Endothelial cell (in vitro differentiated cells): ENCODE results near the gene NETO1. TPM values are rescaled to one million over a fixed set of nuclear protein-coding genes. Genes with fewer than 3 reads are reported as not detected.

ENCODE experiments used
- DNase-seq: peaks from one replicate; pipeline ENCODE4 v3.0.0; 2021; ENCODE audit warnings: low spot score
- H3K27ac Mint-ChIP-seq: one replicate; pipeline ENCODE4 v1.8.0; 2021; ENCODE audit warnings: mixed read lengths, inconsistent platforms; ENCODE audit not compliant: unreplicated experiment
- H3K27me3 Mint-ChIP-seq: one replicate; pipeline ENCODE4 v1.8.0; 2021; ENCODE audit warnings: mild to moderate bottlenecking, moderate library complexity, mixed read lengths, inconsistent platforms; ENCODE audit not compliant: unreplicated experiment
- H3K36me3 Mint-ChIP-seq: one replicate; pipeline ENCODE4 v1.8.0; 2021; ENCODE audit warnings: mild to moderate bottlenecking, low read depth, mixed read lengths, inconsistent platforms; ENCODE audit not compliant: unreplicated experiment
- H3K4me1 Mint-ChIP-seq: one replicate; pipeline ENCODE4 v1.8.0; 2021; ENCODE audit warnings: mild to moderate bottlenecking, mixed read lengths, inconsistent platforms; ENCODE audit not compliant: unreplicated experiment
- H3K4me3 Mint-ChIP-seq: one replicate; pipeline ENCODE4 v1.8.0; 2021; ENCODE audit warnings: mild to moderate bottlenecking, mixed read lengths, inconsistent platforms; ENCODE audit not compliant: unreplicated experiment
- H3K9me3 Mint-ChIP-seq: one replicate; pipeline ENCODE4 v1.8.0; 2021; ENCODE audit warnings: mixed read lengths, inconsistent platforms; ENCODE audit not compliant: unreplicated experiment
- total RNA-seq: library from RNA; stranded (reverse); fragmentation: NEBNext Ultra II Directional; extraction: Animal tissue kit (Norgen Biotek cat#: 25700); gene quantifications from one replicate; pipeline ENCODE4 v1.2.1, GENCODE V29; 2021; ENCODE audit not compliant: unreplicated experiment
- TF ChIP-seq, protein P1 (sequence below): fragments of 200-600 bp; sonication (generic); IDR thresholded peaks from one replicate; pipeline ENCODE4 v1.5.0; 2021; ENCODE audit warnings: antibody characterized with exemption; ENCODE audit not compliant: unreplicated experiment

The NETO1 gene
- total RNA-seq, 1 donor from 2014 or later: 12.8 TPM

DNA sequence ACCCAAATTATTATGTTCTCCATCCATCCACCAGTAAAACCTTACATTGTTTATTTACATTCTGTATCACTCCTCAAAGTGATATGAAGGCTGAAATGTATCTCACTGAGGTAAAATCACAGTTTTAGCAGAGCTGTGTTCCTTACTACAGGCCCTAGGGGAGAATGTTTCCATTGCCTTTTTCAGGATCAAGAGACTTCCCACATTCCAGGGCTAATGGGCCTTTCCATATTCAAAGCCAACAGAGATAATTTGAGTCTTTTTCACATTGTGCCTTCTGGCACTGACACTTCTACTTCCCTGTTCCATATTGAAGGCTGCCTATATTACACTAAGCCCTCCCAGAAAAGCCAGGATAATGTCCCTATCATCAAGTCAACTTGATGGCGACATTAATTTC lies 20.0 kb downstream of the NETO1 start:
- Mint-ChIP-seq H3K4me3 (no peak overlapping the region), H3K4me1 (no peaks in the 10 kb centered on the region)

DNA sequence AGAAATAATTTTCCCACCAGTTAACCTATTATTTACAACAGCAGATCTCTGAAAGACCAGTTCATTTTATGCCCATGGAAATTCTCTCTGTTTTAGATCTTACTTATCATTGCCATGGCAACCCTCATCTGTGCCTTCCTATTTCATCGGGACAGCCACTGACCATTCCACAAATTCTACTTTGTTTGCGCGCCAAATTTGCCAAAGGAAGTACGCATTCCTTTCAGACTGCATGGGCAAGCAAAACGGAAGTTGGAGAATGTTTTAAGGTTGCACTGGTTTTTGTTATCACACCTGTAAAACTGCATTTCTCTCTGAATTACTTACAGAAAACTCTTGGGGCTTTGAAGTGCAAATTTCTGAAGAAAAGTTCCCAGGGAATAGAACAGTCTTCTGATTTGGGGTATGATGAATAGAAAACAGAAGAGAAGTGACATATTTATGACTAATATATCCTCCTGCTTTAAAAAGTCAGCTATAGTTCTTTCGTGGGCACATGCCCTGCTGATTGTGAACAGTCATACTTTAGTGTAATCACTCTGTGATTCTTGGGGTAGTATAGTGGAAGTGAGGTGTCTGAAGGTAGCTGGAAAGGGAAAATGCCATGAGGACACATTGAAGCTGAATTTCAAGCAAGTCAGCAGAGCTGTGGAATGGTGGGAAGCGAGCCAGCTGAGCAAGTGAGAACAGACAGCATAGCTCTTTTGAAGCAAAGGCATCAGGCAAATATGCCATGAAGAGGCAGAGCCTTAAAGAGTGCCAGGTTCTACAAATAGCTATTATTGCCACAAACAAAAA lies 20.9 kb downstream of the NETO1 start:
- H3K4me1 Mint-ChIP-seq: no peaks in the 10 kb centered on the region
- TF ChIP-seq, protein P1, sequence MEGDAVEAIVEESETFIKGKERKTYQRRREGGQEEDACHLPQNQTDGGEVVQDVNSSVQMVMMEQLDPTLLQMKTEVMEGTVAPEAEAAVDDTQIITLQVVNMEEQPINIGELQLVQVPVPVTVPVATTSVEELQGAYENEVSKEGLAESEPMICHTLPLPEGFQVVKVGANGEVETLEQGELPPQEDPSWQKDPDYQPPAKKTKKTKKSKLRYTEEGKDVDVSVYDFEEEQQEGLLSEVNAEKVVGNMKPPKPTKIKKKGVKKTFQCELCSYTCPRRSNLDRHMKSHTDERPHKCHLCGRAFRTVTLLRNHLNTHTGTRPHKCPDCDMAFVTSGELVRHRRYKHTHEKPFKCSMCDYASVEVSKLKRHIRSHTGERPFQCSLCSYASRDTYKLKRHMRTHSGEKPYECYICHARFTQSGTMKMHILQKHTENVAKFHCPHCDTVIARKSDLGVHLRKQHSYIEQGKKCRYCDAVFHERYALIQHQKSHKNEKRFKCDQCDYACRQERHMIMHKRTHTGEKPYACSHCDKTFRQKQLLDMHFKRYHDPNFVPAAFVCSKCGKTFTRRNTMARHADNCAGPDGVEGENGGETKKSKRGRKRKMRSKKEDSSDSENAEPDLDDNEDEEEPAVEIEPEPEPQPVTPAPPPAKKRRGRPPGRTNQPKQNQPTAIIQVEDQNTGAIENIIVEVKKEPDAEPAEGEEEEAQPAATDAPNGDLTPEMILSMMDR: no peak
- H3K4me3 Mint-ChIP-seq: no peak overlapping the region
- H3K36me3 Mint-ChIP-seq: peaks cover 5% of the 10 kb centered on the region
- peaks cover 2% of the 10 kb centered on the region for H3K27me3 Mint-ChIP-seq
- no peak overlapping the region for H3K27ac Mint-ChIP-seq
- DNase-seq: no peak
- no peaks in the 10 kb centered on the region for H3K9me3 Mint-ChIP-seq

More for the DNA sequence above, 20.0 kb downstream of the NETO1 start:
- Mint-ChIP-seq H3K27me3 (peaks cover 2% of the 10 kb centered on the region), H3K36me3 (peaks cover 5% of the 10 kb centered on the region), H3K9me3 (no peaks in the 10 kb centered on the region), H3K27ac (no peak overlapping the region)
- TF ChIP-seq, protein P1: no peak
- DNase-seq: no peak

DNA sequence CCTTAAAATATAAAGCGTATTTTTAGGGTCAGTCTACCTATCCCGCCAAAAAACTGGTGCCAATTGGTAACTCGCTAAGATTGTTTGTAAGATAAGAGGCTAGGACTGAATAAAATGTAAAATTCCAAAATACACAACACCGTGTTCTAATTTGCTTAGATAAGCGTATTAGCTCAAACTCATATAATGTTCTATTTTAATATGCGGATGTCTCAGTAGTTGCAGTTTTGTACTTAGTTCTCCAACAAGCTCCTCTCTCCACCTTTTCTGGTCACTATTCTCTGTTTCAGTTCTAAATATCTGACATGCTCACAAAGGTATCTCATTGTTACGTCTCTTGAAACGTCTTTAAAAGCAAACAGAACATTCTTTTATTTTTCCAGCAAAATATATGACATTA lies 24.0 kb downstream of the NETO1 start:
- Mint-ChIP-seq H3K9me3 (no peaks in the 10 kb centered on the region), H3K27ac (no peak overlapping the region), H3K36me3 (no peaks in the 10 kb centered on the region), H3K4me3 (no peak overlapping the region), H3K27me3 (no peaks in the 10 kb centered on the region), H3K4me1 (peaks cover 3% of the 10 kb centered on the region)
- TF ChIP-seq, protein P1: no peak
- DNase-seq: no peak

DNA sequence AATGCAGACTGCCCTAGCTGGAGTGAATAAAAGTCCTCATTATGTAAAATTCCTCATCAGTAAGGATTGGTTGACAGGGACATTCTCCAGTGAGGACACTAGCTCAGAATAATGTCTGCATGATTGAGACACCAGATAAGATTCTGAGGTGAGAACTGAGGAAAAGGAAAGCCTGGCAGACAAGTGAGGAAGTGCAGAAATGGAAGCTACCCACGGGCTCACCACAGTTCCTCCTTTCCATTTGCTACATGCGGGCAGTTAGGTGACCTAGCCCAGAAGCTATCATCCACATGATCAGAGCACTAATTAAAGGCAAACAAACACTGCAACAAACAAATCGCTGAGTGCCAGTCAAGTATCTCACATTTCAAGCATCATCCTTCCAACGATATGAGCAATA lies 27.7 kb downstream of the NETO1 start:
- no peak overlapping the region for H3K27ac Mint-ChIP-seq
- no peak for DNase-seq
- peaks cover 3% of the 10 kb centered on the region for H3K4me1 Mint-ChIP-seq
- H3K27me3 Mint-ChIP-seq: no peaks in the 10 kb centered on the region
- TF ChIP-seq, protein P1: no peak
- no peaks in the 10 kb centered on the region for H3K36me3 Mint-ChIP-seq
- no peak overlapping the region for H3K4me3 Mint-ChIP-seq
- H3K9me3 Mint-ChIP-seq: no peaks in the 10 kb centered on the region

DNA sequence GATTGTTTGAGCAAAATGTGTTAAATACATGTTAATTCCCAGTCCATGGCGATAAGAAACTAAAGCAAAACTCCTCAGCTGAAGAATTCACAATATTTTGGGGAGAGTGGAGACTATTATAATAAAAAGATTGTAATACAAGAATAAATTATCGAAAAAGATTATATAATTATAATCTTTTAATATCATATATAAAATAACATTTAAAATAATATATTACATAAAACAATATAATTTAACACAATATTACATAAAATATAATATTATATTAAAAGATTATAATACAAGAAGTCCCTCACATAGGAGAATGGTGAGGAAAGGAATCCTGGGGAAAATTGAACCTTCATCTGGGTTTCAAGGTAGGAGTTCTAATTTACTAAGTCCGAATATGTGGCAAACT lies 33.1 kb downstream of the NETO1 start:
- no peaks in the 10 kb centered on the region for H3K9me3 Mint-ChIP-seq

More for the DNA sequence above, 33.1 kb downstream of the NETO1 start:
- H3K27me3 Mint-ChIP-seq: no peaks in the 10 kb centered on the region
- DNase-seq: no peak
- no peaks in the 10 kb centered on the region for H3K4me1 Mint-ChIP-seq
- TF ChIP-seq, protein P1: no peak
- no peak overlapping the region for H3K27ac Mint-ChIP-seq
- no peak overlapping the region for H3K4me3 Mint-ChIP-seq
- H3K36me3 Mint-ChIP-seq: no peaks in the 10 kb centered on the region
